WERI-Rb-1 (cell line): Measurements from ENCODE around the gene CCDC85C.

Experiments
- DNase-seq: peaks from one replicate; pipeline ENCODE4 v3.0.0-alpha.2; 2020
- H3K27ac ChIP-seq: fragments of 250-450 bp; sonication (Bioruptor Pico); 2 replicates; pipeline ENCODE4 v1.5.1; 2020; ENCODE audit warnings: mild to moderate bottlenecking, moderate library complexity
- H3K27me3 ChIP-seq: fragments of 250-450 bp; sonication (Bioruptor Pico); 2 replicates; pipeline ENCODE4 v1.5.1; 2021; ENCODE audit warnings: mild to moderate bottlenecking, low read depth, moderate library complexity; ENCODE audit not compliant: insufficient read depth, severe bottlenecking
- H3K36me3 ChIP-seq: fragments of 250-450 bp; sonication (Bioruptor Pico); 2 replicates; pipeline ENCODE4 v1.5.1; 2020; ENCODE audit warnings: mild to moderate bottlenecking, moderate library complexity
- H3K4me3 ChIP-seq: 2 replicates; pipeline ENCODE4 v1.5.1; 2011; ENCODE audit warnings: low read depth, mild to moderate bottlenecking, control low read depth, low read length
- H3K9me3 ChIP-seq: fragments of 250-450 bp; sonication (Bioruptor Pico); 2 replicates; pipeline ENCODE4 v1.5.1; 2021; ENCODE audit warnings: mild to moderate bottlenecking, moderate library complexity; ENCODE audit not compliant: severe bottlenecking
- TF ChIP-seq, protein P1 (sequence below): IDR thresholded peaks from 2 replicates; pipeline ENCODE4 v1.5.1; 2011; ENCODE audit warnings: low read depth, mild to moderate bottlenecking, control low read depth, inconsistent platforms, low read length

CCDC85C gene

DNA sequence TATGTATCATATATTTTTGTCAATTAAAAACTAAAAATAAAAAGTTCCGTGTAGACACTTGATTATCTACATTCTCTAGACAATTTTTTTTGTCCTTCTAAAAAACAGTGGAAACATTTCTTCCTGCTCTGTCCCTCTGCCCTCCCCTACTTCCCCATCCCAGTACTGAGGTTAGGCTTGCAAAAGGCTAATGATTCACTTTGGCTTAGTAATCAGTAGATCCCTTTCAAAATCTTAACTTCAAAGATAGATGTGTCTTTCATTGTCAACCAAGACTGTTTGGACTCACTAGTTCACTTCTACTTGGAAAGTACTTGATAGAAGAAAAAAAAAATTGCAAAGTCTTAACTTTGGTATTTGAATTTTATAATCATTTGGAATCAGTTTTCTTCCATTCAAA is 127.1 kb downstream of the CCDC85C start:
- H3K27ac ChIP-seq = no peak overlapping the region
- TF ChIP-seq, protein P1, sequence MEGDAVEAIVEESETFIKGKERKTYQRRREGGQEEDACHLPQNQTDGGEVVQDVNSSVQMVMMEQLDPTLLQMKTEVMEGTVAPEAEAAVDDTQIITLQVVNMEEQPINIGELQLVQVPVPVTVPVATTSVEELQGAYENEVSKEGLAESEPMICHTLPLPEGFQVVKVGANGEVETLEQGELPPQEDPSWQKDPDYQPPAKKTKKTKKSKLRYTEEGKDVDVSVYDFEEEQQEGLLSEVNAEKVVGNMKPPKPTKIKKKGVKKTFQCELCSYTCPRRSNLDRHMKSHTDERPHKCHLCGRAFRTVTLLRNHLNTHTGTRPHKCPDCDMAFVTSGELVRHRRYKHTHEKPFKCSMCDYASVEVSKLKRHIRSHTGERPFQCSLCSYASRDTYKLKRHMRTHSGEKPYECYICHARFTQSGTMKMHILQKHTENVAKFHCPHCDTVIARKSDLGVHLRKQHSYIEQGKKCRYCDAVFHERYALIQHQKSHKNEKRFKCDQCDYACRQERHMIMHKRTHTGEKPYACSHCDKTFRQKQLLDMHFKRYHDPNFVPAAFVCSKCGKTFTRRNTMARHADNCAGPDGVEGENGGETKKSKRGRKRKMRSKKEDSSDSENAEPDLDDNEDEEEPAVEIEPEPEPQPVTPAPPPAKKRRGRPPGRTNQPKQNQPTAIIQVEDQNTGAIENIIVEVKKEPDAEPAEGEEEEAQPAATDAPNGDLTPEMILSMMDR = no peak
- H3K4me3 ChIP-seq = no peak overlapping the region
- no peaks in the 10 kb centered on the region for H3K36me3 ChIP-seq
- H3K27me3 ChIP-seq = no peaks in the 10 kb centered on the region
- DNase-seq = no peak
- H3K9me3 ChIP-seq = no peaks in the 10 kb centered on the region

DNA sequence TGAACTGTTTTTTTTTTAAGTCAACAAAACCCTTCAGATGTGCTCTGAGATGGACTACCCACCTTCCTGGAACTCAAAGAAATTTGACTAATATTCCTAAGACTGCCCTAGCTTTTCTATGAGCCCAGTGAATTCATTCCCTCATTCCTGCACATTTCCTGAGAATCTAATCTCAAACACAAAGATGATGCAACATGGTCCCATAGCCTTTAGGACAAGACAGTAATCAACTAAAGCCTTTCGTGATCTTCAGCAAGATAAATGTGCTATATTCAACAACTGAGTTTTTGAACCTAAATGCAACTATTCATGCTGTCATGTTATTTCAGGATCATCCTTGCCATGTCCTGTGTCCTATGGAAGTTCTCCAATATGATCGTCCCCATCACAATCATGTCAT is 128.3 kb downstream of the CCDC85C start:
- H3K27me3 ChIP-seq = no peaks in the 10 kb centered on the region
- H3K4me3 ChIP-seq = no peak overlapping the region
- H3K36me3 ChIP-seq = no peaks in the 10 kb centered on the region
- H3K9me3 ChIP-seq = no peaks in the 10 kb centered on the region
- H3K27ac ChIP-seq = no peak overlapping the region
- no peak for DNase-seq
- TF ChIP-seq, protein P1 = no peak

DNA sequence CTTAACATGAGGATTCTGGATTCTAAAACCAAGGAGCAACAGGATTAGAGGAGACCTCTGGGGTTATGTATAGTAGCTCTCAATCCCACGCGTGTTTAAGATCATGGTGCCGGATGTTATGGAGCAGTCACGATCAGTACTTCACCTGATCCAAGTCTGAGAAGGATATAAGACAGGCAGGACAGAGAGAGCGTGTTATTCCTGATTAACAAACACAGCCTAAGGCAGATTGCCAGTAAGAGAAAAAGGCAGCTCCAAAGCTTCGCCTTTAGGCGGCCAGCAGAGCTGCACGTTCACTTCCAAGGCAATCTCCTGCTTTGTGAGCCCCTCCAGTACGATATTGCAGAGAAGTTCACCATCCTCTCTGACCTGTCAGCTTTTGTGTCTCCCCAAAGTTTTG is 128.8 kb downstream of the CCDC85C start:
- Histone ChIP-seq H3K4me3 (no peak overlapping the region), H3K27ac (no peak overlapping the region)
- TF ChIP-seq, protein P1 = no peak

DNA sequence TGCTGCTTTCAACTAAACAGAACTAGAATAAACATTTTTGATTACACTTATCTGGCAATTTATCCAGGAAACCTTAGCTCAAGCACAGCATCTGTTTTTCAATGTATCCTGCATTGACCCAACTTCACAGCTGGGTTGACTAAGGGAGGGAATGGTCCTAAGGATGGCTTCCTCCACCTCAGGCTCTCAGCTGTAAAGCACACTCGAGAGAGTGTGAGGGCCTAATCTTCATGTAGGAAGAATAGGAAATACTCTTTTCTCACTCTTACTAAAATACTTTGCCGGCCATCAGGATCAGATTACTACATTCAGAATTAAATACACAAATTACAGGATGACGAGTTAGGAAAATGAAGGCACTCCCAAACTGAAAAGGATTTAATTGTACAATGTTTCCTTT is 130.5 kb downstream of the CCDC85C start:
- DNase-seq = no peak
- TF ChIP-seq, protein P1 = no peak
- no peaks in the 10 kb centered on the region for H3K27me3 ChIP-seq
- H3K27ac ChIP-seq = no peak overlapping the region
- H3K36me3 ChIP-seq = no peaks in the 10 kb centered on the region
- H3K9me3 ChIP-seq = no peaks in the 10 kb centered on the region
- no peak overlapping the region for H3K4me3 ChIP-seq

More for the DNA sequence above, 128.8 kb downstream of the CCDC85C start:
- Histone ChIP-seq H3K27me3 (no peaks in the 10 kb centered on the region), H3K36me3 (no peaks in the 10 kb centered on the region), H3K9me3 (no peaks in the 10 kb centered on the region)
- no peak for DNase-seq

DNA sequence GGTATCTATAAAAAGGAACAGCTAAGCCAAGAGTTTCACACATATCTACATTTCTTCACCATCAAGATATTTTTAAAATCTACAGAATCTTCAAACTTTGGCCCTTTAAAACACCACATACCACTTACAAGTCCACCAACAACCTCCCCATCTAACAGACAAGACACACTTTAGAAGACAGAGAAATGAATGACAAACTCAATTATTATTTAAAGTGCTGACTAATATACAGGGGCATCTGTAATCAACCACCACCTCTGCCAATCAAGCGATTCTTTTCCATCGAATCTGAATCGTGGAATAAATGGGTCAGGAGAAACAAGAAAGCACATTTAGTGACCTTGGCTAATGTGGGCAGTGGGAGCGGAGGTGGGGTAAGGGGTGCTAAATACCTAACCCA is 131.1 kb downstream of the CCDC85C start:
- TF ChIP-seq, protein P1 = no peak
- DNase-seq = no peak
- H3K27me3 ChIP-seq = no peaks in the 10 kb centered on the region
- no peak overlapping the region for H3K4me3 ChIP-seq
- H3K27ac ChIP-seq = no peak overlapping the region
- H3K9me3 ChIP-seq = no peaks in the 10 kb centered on the region
- no peaks in the 10 kb centered on the region for H3K36me3 ChIP-seq

DNA sequence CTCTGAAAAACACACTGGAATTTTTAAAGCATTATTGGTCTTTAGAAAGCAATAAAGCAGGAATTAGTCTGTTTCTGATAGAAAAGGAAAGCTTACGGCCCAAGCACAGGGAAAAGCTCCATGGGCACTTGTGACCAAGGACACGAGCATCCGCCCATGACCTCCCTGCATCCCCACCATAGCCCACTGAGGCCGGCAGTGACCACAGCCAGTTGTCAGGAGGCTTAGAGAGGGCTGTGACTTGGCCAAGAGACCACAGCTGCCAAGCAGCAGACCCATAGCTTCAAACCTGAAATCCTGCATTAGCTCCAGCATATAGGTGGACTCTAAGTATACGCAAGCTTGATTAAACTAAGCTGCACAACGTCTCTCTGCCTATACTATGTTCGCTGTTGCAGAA is 132.3 kb downstream of the CCDC85C start:
- no peak for DNase-seq
- TF ChIP-seq, protein P1 = no peak
- H3K27me3 ChIP-seq = no peaks in the 10 kb centered on the region
- no peaks in the 10 kb centered on the region for H3K9me3 ChIP-seq
- no peak overlapping the region for H3K27ac ChIP-seq
- H3K4me3 ChIP-seq = no peak overlapping the region
- H3K36me3 ChIP-seq = no peaks in the 10 kb centered on the region
